SK-N-SH treated with all-trans-retinoic acid at 6 μM for 48 hours (cell line): ENCODE results near the gene ATP9A.

Experiments
- GLIS3 ChIP-seq: fragments of 250-450 bp; sonication (Bioruptor Pico); IDR thresholded peaks from 2 replicates; pipeline ENCODE4 v1.5.0; 2020; ENCODE audit warnings: mild to moderate bottlenecking, moderate library complexity
- OSR1 ChIP-seq: fragments of 250-450 bp; sonication (Bioruptor Pico); IDR thresholded peaks from 2 replicates; pipeline ENCODE4 v1.8.0; 2022; ENCODE audit warnings: moderate library complexity, mild to moderate bottlenecking, inconsistent platforms
- ZFP30 ChIP-seq: fragments of 450-650 bp; formaldehyde crosslinking; IDR thresholded peaks from 2 replicates; pipeline ENCODE4 v1.5.0; 2022; ENCODE audit warnings: mild to moderate bottlenecking, moderate library complexity

DNA sequence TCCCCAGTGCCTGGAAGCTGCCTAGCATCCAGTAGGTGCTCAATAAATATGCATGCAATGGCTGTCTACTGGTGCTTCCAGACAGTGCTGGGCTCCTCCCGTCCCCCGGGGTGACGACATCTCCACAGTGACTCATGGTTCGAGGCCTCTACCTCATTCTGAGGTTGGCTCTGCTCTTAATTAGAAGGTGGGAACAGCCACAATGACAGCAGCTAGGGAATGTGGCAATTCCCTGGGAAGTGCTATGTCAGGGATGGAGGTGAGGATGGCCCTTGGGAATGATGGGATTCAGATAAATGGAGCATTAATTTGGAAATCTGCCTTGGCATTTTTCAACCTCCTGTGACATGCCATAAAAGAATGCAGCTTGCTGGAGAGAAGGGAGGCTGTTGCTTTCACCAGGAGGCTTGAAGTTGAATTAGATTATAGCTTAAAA is 182.2 kb downstream of the ATP9A start:
- no peak for TF ChIP-seq ZFP30 (CRISPR knock-in tag)
- no peak for TF ChIP-seq GLIS3
- TF ChIP-seq OSR1 = 0 out of 2 replicates have a peak, but pooled peaks have one; percentile 49
